Activated T-helper 1 cell treated with Interleukin-2 at 50 U/mL for 16 hours (primary cell): Measurements from ENCODE around the gene MAST4.
A peak's percentile ranks its signal among the peaks of the same experiment; 100 is the strongest.

Experiments
- DNase-seq: peaks from one replicate; pipeline ENCODE4 v3.0.0-alpha.2; 2020; ENCODE audit warnings: low read depth

Gene MAST4

DNA sequence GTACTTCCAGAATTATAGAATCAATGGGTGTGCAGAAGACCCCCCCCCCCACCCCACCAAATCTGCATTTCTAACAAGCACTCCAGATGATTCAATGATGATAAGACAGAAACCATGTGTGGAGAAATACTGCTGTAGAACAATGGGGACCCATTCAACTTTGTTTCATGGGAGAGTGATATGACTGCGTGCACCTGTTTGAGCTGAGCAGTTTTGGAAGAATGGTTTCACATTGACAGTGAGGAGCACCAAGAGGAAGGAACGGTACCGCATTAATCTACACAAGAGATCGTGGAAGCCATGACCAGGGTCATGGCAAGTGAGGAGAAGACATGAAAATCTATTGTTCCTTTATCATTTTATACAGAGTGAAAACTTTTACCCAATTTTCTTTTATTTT, 397.7 kb downstream of the MAST4 start:
- no peak for DNase-seq

DNA sequence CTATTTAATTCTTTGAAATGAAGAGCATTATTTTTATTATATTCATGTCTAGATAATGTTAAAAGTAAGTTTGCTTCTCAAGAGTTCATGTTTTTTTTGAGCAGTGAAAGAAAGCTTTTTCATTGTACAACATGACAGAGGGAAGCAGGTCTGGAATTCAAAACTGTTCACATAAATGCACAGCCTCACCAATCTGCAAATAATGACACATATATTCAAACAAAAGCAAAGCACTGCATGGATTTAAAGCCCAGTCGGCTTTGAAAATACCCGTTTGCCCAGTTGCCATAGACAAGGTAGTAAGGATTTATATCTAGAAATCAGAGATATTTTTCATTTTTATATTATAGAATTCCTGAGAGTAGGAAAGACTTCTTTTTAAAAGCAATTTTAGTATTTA, 398.6 kb downstream of the MAST4 start:
- no peak for DNase-seq

DNA sequence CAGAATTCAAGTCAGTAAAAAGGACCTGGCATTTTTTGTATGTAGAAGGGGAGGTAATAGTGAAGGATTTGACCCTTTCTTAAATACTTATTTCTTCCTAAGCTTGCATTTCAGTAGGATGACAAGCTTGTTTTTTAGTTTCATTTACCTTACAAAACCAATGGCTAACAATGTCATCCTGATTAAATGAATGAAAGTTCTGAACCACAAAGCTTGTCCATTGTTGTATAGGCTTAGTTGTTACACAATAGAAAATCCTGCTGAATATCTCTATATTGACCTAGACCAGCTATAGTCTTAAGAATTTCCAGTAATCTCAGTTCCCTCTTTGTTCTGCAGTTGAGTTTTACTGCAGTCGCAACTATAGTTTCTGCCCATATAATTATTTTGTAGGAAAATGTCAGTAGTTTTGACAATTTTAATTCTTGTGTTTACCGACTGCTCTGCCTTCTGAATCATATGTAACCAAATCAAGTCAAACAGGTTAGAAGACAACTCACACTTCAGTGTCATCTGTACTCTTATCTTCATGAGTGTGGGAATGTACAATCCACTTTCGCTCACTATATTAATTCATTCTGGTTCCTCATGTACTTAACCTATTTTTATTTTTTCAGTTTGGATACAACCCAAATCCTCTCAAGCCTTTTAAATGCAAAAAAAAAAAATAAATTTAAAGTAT, 404.7 kb downstream of the MAST4 start:
- no peak for DNase-seq

DNA sequence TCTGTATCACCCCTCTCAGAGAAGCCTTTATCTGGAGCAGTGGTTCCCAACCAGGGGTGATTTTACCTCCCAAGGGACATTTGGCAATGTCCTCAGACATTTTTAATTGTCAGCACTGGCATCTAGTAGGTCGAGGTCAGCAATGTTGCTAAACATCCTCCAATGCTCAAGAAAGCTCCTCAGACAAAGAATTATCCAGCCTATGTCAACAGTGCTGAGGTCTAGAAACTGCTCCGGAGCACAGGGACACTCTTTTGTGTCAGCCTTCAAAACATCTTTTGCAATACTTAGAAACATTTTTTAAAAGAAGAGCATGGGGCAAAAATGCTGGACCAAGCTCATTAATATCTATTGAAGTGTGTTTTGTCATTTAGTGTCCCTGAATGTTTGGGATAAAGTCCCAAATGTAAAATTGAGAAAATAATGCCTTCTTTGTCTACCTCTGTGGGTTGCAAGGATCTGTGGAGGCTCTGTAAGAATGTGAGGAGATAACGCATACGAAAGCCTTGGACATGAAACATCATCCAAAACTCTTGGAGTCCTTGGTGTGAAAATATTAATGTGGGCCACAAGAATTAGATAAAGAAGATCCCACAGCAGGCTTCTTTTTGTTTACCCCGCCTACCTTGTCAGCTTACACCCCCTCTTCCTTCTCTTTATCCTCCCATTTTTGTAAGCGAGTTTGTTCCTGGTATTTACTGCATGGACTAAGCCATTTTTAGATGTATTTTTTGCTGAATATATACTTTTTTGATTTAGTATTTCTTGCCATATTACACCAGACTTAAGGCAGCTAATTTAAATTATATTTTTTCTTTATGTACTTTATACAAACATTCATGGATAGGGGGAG, 406.9 kb downstream of the MAST4 start:
- DNase-seq, result no peak

DNA sequence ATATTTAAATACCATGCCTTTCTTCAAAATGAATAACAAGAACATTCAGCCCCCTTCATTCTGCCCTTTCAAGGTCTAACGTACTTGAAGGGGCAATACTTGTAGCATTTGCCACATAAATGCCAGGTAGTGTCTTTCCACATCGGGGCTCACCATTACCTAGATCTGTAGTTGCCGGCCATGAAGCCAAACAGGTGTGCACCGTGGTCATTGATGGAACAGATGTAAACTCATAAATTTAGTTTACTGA, 407.4 kb downstream of the MAST4 start:
- DNase-seq, result no peak

DNA sequence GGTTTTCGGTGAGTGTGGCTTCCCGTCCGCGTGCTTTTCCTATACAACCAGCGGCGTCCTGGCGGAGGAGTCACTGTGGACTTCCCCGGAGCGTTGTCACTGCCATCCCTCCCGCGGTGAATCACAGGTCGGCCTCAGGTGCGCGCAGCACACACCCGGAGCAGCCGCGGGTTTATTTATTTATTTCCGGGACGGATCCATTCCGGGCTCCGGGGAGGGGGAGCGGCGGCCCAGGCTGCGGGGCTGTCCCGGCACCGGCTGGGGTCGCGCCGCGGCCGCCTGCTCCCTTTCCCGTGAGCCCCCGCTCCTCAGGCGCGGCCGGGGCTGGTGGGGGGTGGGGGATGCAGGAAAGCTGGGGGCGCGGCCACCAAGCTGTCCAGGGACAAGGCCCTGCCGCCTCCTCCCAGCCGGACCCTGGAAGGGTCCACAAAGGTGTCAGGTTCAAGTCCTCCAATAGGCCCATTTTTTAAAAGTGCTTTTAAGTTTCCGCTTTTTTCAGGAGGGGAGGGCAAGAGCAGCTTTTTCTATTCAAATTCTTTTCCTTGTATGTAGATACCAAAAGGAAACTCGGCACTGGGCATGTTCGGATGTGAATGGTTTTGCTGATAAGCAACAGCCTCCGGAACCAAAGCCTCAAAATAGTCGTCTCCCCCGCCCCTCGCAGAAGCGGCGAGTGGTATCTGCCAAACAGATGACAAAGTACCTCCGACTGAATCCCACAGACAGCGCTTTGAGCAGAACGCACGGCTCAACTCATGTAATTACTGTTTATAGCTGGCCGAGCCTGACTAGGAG, 407.9 kb downstream of the MAST4 start:
- DNase-seq, result peak; percentile 78

DNA sequence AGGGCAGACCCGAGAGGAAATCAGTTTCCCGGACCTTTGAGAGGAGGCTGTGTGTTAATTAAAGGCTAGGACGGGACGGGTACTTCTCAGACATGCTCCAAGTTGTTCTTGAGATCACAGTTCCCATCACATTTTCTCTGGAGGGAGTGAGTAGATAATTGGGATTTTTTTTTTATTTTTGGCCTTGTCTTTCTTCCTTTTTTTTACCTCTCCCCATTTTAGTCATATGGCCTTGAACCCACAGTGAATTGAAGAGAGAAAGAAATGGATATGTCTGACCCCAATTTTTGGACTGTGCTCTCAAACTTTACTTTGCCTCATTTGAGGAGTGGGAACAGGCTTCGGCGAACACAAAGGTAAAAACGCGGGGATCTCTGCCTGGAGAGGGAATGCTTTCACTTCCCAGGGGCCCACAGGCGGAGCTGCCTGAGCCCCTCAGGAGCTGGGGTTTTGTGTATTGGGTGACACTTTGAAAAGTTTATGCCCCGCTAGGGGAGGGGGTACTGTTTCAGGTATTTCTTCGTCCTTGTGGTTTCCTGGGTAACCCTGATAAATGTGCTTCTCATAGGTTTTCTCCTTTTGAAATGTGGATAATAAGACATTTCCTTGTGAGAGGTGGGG, 408.6 kb downstream of the MAST4 start:
- DNase-seq, result no peak

DNA sequence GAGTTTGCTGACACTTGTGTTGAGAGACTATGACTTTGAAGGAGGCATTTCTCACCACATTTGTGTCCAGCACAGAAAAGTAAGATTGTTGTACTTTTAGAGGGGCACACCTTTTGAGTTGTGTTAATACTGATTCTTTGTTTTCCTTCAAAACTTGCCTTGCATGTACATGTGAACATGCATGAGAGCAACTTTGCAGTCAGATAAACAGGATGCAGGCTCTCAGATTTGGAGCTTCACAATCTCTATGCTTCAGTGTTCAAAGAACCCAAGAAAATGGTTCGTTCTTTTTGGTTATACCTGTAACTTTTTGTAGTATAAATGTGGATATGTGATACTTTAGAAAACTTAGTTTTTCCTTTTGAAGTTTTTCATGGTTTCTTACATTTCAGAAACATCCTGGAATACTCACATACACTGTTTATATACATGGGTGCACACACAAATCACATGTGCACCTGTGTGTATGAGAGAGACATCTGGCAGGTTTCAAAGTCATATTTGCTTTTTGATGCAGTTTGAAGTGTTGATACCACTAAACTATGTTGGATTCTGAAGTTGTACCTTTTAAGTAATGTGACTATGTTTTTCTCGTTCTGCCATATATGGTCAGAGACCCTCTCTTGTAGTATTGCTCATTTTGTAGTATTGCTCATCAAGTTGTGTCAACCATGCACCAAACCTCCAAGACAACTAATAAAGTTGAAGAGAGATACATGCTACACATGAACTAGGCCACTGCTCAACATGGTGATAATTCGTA, 409.7 kb downstream of the MAST4 start:
- DNase-seq, result no peak

DNA sequence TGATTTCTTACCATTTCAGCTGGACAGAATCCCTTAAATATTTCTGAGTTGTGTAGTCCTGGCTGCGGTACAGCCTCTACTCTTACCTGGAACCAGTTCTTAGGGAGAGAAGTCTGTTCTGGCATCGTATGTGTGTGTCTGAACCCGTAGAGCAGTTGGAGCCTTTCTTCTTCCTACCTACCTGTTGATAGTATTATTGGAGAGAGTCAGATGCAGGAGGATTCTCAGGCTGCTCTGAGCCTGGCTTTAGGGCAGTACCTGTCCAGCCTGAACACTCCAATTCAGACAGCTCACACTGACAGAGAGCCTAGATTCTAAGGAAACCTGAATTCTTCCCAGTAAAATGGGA, 410.3 kb downstream of the MAST4 start:
- no peak for DNase-seq

DNA sequence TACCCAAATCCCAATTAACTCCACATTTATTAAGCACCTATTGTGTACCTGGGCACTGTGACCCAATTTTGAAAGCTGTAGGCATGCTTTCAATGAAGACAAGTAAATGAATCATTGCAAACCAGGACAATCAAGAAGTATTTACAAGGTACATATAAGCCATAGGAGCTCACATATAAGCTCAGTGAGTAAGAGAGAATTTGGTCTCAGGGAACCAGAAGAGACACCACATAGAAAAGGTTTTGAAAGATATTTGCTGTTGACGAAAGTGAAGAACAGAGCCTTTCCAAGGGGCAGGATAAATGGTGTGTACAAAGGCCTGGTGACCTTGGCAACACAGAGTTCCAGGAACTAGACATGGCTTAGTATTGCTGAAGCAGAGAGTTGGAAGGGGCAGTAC, 412.8 kb downstream of the MAST4 start:
- DNase-seq, result no peak

DNA sequence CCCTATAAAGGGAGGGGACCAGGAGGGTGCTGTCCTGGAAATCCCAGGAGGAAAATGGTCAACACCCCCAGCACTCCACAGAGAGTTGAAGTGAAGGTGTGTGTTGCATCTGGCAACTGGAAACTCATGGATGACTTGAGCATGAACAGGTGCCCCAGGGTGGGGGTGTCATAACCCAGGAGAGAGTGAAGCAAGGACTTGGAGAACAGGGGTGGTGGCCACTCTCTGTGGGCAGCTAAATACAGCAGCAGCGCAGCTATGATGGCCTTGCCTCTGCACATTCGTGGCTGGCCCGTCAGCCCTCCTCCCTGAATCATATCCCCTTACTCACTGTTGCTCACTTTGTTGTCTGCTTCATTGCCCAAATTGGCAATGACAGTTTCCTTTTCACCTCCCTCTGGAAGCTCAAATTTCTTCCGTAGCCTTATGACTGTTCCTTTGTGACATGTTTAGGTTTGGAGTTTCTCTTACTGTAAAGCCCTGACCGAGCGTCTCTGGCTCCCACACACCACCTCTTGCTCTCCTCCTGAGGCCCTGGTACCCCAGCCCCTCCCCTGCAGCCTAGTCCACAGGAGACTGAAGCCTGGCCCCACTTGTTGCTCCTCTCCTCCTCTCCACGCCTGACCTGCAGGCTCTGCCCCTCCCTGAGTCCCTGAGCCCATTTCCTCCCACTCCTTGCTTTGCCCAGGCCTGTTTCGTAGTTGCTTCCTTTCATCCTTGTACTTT, 414.7 kb downstream of the MAST4 start:
- DNase-seq, result no peak

DNA sequence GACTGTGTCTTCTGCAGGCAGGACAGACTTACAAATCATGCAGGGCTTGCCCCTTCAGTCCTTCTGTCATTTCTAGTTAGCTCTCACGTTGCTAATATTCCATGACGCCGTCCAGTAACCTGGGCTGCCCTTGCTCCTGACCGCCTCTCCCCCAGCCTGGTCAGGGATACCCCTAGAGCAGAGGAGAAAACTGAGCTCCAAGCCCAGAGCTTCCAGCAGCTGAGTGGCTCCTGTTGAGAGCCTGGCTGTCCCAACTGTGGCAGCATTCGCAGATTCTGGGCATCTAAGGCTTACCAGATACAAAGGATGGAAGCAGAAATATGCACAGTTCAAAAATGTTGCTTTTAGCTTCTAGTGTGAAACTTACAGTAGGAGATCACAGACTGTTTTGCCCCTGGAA, 415.2 kb downstream of the MAST4 start:
- no peak for DNase-seq

DNA sequence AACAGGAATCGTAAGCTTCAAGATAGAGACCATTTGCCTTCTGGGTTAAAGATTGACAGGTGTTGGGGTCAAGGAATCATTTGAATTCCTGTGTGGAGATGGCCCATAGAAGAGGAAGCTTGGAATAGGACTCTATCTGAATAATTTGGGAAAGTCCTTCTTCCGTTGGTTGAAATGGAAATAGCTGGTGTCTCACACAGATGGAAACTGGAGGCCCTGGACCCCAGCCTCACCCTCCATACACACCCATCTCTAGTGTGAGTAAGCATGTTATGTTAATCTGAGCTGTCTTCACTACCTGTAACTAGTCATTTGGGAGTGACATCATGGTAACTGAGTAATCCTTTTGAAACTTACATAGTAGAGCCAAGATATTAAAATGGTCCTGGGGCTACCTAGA, 416.0 kb downstream of the MAST4 start:
- DNase-seq, result no peak

DNA sequence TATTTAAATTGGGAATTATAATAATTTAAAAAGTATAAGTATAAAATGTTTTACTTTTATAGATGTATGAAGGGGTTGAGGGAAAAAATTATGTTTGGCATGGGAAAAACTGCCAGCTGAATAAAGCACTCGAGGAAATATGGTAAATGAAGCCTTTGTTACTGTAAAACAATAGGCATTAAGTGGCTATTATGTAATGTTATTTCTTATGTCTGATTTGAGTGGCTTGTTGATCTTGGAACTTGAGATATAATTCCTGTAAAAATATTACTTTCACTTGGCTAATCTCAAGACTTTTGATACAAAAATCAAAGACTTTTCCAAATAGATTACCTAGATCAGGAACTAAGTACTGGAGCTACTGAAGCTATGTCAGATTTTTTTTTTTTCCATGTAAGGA, 417.5 kb downstream of the MAST4 start:
- no peak for DNase-seq

DNA sequence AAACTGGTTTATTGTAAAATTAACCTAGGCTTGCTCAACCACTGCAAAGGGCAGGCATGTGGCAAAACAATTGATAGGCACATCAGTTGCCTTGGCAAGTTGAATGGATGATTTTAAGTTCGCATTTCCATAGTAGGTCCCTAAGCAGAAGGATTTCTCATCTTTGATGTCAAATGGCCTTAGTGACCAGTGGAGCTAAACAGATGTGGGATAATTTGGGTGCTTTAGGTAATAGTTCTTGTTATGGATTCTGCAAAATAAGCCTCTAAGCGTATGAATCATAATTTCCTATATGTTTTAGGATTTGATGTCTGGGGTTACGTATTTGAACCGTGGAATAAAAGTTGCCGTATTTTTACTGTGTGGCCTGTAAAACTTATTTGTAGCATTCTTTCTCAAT, 418.0 kb downstream of the MAST4 start:
- DNase-seq, result no peak

DNA sequence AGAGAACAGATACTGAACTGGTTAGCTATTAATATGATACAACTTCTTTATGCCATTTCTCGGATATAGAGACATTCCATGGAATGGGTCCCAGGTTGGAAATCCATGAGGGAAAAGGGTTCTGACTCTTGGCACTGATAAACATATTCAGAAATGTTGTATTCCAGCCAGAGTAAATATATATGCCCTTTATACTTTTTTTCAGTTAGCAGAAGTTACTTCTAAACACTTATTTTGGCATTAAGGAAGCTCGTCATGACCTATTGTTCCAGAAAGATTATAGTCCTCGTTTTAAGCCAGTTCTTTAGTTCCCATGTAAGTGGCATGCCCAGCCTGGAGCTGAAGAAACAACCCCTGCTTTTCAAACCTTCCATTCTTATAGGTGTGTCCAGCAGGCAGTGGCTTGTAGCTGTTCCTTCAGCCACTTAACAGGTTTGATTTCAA, 418.8 kb downstream of the MAST4 start:
- no peak for DNase-seq

DNA sequence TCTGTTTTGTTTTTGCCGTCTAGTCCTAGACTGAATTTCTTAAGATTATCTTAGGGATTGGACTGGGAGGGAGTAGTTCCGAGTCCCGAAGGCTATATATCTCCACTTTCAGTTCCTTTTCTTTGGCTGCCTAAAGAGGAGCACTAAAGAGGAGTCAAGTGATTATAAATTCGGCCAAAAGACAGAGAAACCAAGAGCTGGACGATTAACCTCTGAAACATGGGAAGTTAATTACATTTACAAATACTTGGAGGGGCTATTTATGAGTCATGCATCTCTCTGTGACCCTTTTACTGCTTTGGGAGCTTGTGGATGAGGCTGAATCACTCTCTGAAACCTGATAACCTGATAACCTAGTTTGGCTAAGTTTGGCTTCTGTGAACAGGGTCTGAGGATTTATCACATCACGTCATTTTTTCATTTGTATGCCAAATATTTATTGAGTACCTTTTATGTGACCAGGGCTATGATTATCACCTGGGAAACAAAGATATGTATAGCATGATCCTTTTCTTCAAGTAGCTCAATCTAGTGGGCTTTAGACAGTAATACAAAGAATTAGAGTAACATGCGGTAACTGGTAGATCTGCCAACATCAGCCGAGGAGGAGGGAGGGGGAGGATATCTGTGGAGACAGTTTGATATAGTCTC, 419.5 kb downstream of the MAST4 start:
- no peak for DNase-seq

DNA sequence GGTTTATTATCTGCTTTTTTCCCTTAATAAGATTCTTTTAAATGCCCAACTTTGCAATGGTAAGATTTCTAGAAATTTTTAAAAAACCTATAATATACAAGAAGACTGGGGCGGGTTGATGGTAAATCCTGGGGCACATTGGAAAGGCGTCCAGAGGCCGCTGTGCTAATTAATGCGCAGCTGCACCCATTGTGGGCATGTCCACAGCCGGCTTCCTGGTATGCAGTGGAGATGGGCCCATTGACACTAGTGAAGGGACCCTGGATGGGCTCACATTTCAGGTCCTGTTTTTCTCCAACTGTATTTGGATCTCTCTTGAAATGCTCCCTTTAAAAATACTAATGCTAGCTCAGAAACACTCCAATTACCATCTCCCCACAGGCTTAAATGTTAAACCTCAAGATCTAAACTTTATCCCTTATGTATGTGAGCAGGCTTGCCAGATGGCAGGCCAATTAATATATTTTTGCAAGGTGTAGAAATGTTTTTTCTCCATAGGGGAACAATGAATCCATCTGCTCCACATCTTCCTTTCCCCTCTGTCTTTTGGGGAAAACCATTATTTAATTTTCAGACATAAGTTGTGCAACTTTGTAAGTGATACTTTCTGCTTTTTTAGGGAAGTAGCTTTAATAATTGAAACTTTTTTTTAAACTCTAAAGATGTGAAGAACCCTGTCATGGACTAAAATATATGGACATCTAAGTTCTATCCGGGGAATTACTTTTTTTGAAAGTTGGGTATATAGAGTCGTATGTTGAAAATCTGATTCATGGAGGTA, 423.1 kb downstream of the MAST4 start:
- DNase-seq, result no peak

DNA sequence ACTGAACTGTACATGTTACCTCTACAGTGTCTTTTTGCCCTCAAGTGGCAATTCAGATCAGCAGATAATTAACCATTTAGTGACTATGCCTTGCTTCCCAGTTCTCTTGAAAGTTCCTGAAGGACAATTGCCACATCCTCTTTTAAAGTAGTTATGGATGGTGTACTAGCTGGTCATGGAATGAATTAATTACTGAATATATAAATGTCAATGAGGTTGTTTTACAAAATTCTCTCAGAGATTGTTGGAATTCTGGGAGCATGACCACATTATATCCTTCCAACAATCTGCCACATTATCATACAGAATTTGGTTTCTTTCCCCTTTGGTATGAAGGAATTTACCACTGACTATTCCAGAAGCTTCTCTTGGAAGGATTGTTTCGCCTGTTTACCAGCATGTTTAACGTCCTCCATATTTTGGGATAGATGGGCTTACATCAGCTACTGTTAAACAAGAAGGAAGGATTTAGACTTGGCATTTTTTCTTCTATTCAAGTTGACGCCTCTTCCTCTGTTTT, 424.0 kb downstream of the MAST4 start:
- no peak for DNase-seq

DNA sequence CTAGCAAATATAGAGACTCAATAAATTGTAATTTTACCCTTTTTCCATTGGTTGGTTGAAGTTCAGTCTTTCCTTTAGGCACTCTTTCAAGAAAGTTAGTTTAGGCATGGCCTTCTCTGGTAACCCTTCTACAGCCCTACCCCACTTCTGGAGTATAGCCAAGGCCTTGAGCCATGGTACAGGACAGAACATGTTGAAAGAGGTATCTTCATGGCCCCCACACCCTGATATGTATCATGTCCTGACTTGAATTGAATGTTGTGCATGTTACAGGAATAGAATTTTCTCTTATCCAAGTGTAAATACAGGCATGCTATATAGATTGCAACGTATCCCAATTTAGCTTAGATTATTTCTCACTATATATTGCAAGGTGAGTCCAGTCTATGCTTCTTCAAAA, 424.8 kb downstream of the MAST4 start:
- DNase-seq, result no peak
